Measurements from ENCODE around the gene DES. TPM values are rescaled to one million over a fixed set of nuclear protein-coding genes. Genes with fewer than 3 reads are reported as not detected.

Gene DES
- total RNA-seq, 1 donor from 2014 or later = not detected

DNA sequence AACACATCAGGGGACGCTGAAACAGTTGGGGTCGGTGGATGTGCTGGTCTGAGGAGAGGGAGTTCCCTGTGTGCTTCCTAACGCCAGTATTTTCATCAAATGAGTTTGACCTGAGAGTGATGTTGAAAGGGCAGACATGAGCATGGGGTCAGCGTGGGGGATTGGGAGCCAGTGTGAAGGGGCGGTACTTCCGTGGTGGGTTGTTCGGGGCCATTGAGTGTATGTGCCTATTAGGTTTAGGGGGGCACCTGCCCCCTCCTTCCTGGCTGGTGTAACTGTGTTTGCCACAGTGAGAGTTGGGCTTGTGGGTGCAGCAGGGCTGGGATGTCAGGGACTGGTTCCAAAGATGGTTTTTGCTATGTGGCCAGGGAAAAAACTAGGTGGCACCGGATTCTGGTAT lies 40.8 kb downstream of the DES start:
- Histone ChIP-seq H3F3A (ENCODE audit: low read depth) (peaks cover 17% of the 10 kb centered on the region), H3K79me2 (ENCODE audit: low read depth) (no peaks in the 10 kb centered on the region), H3K36me3 (no peaks in the 10 kb centered on the region), H3K4me1 (peaks cover 32% of the 10 kb centered on the region), H3K27me3 (no peaks in the 10 kb centered on the region), H3K4me2 (no peak overlapping the region), H3K4me3 (no peak overlapping the region), H3K9ac (no peak overlapping the region), H3K9me3 (ENCODE audit: low read depth) (no peaks in the 10 kb centered on the region), H2AFZ (replicated peaks) (no peak overlapping the region), H4K20me1 (ENCODE audit: low read depth) (no peaks in the 10 kb centered on the region), H3K27ac (no peak overlapping the region)
- Mint-ChIP-seq H3K4me1 (peaks cover 37% of the 10 kb centered on the region), H3K36me3 (peaks cover 2% of the 10 kb centered on the region), H3K4me3 (peak overlapping the region; percentile 62), H3K9me3 (no peaks in the 10 kb centered on the region), H3K27me3 (ENCODE audit: insufficient read depth, low read depth) (peaks cover 7% of the 10 kb centered on the region), H3K27ac (peak overlapping the region; percentile 19)
- DNase-seq (ENCODE audit: low spot score) = no peak
- TF ChIP-seq EZH2phosphoT487 (IDR thresholded peaks at IDR 0.05) = no peak
- TF ChIP-seq CTCF (IDR thresholded peaks at IDR 0.05) = no peak
- no peak for TF ChIP-seq EZH2 (IDR thresholded peaks at IDR 0.05)

DNA sequence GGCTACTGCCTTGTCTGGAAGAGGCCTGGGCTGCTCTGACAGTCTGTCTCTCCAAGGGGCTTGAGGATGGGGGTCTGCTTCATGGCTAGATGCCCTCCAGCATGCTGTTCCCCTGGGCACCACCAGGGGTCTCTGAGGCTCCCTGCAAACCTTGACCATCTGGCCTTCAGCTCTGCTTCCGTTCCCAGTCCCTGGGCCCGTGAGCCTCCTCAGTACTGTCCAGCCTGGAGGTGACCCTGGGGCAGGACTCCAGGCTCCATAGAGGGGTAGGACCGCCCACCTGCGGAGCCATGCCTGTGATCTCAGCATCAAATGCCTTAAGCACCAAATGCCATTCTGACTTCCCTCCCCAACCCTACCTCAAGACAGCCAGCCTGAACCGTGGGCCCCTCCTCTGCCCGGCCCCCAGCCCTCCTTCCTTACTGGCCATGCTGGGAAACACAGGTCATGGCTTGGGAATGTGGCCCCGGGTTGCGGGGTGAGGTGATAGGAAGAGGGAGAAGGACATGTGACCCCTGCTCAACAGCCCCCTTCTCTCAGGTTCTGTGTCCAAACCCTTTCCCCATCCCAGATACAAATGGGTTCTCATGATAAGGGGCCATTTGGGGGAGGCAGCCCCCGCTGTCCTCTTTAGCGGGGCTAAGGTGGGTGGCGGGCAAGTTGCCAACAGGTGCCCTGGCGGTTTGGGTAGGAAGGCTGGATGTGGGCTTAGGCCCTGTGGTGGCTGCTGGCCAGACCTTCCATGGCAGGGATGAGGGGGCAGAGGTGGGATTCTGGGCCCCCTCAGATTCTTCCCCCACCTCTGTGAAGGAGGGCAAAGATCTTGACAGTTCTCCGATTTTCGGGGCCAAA lies 41.5 kb downstream of the DES start:
- no peak overlapping the region for H3K27ac ChIP-seq
- H2AFZ ChIP-seq (replicated peaks) = no peak overlapping the region
- peak overlapping the region; percentile 63 for H3K4me3 Mint-ChIP-seq
- no peaks in the 10 kb centered on the region for H3K9me3 ChIP-seq (ENCODE audit: low read depth)
- peak overlapping the region; percentile 74 for H3K27ac Mint-ChIP-seq
- no peak overlapping the region for H3K9ac ChIP-seq
- peak; percentile 82 for DNase-seq (ENCODE audit: low spot score)
- H3K9me3 Mint-ChIP-seq = no peaks in the 10 kb centered on the region
- H3K79me2 ChIP-seq (ENCODE audit: low read depth) = no peaks in the 10 kb centered on the region
- H3K27me3 ChIP-seq = no peaks in the 10 kb centered on the region
- peaks cover 17% of the 10 kb centered on the region for H3F3A ChIP-seq (ENCODE audit: low read depth)
- H3K4me3 ChIP-seq = no peak overlapping the region
- peak; percentile 86 for TF ChIP-seq CTCF (IDR thresholded peaks at IDR 0.05)
- no peak for TF ChIP-seq EZH2phosphoT487 (IDR thresholded peaks at IDR 0.05)
- H3K4me1 ChIP-seq = peaks cover 29% of the 10 kb centered on the region
- no peaks in the 10 kb centered on the region for H3K36me3 ChIP-seq
- H4K20me1 ChIP-seq (ENCODE audit: low read depth) = no peaks in the 10 kb centered on the region
- peaks cover 2% of the 10 kb centered on the region for H3K36me3 Mint-ChIP-seq
- H3K27me3 Mint-ChIP-seq (ENCODE audit: insufficient read depth, low read depth) = peaks cover 6% of the 10 kb centered on the region
- H3K4me1 Mint-ChIP-seq = peaks cover 31% of the 10 kb centered on the region
- H3K4me2 ChIP-seq = peak overlapping the region; percentile 74

- peak; percentile 92 for DNase-seq (ENCODE audit: low spot score)
- Histone ChIP-seq H3K4me1 (peaks cover 29% of the 10 kb centered on the region), H3K79me2 (ENCODE audit: low read depth) (no peaks in the 10 kb centered on the region), H3K27me3 (no peaks in the 10 kb centered on the region), H3K4me3 (peak overlapping the region; percentile 15), H3K9ac (no peak overlapping the region), H3K27ac (no peak overlapping the region), H3F3A (ENCODE audit: low read depth) (peaks cover 17% of the 10 kb centered on the region), H3K9me3 (ENCODE audit: low read depth) (no peaks in the 10 kb centered on the region), H2AFZ (replicated peaks) (no peak overlapping the region), H3K36me3 (no peaks in the 10 kb centered on the region), H3K4me2 (peak overlapping the region; percentile 74), H4K20me1 (ENCODE audit: low read depth) (no peaks in the 10 kb centered on the region)
- Mint-ChIP-seq H3K4me3 (peak overlapping the region; percentile 63), H3K36me3 (peaks cover 2% of the 10 kb centered on the region), H3K27ac (peak overlapping the region; percentile 74), H3K27me3 (ENCODE audit: insufficient read depth, low read depth) (peaks cover 5% of the 10 kb centered on the region), H3K9me3 (no peaks in the 10 kb centered on the region), H3K4me1 (peaks cover 30% of the 10 kb centered on the region)
- TF ChIP-seq EZH2phosphoT487 (IDR thresholded peaks at IDR 0.05) (no peak), EZH2 (IDR thresholded peaks at IDR 0.05) (no peak), CTCF (IDR thresholded peaks at IDR 0.05) (no peak)
These were observed 42.3 kb downstream of the DES start for GRCh38 chr2:219460424-219460926.
